Nucleus accumbens (tissue), 56 donors: Measurements from ENCODE around the gene LRRC27.

Experiments used
- DNase-seq, 56 donors: peaks; one replicate each; lab custom pipeline; 2025; lab: John Stamatoyannopoulos, UW

The LRRC27 gene

DNA sequence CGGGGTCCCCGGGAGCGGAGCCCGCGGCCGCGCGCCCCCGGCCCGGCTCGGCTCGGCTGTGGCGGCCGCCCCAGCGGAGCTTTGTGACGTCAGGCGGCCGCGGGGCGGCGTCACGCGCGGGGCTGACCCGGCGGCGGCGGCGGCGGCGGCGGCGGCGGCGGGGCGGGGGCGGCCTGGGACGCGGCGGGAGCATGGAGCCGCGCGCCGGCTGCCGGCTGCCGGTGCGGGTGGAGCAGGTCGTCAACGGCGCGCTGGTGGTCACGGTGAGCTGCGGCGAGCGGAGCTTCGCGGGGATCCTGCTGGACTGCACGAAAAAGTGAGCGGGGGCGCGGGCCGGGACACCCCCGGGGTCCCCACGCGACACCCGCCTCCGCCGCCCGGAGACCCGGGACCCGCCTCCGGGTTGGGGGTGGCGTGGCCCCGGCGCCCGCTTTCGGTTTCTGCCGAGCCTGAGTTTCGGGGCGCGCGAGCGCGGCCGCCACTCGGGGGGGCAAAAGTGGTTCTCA is 65.1 kb downstream of the LRRC27 start, which contains the start of gene PWWP2B:
Gene PWWP2B (plus strand): TSS at position 165 of the 506 bp plus-strand sequence. CDS start 27 bp downstream, at position 192.
- peak in 6 of 56 donors; percentile 16 to 48 (median 38) for DNase-seq

DNA sequence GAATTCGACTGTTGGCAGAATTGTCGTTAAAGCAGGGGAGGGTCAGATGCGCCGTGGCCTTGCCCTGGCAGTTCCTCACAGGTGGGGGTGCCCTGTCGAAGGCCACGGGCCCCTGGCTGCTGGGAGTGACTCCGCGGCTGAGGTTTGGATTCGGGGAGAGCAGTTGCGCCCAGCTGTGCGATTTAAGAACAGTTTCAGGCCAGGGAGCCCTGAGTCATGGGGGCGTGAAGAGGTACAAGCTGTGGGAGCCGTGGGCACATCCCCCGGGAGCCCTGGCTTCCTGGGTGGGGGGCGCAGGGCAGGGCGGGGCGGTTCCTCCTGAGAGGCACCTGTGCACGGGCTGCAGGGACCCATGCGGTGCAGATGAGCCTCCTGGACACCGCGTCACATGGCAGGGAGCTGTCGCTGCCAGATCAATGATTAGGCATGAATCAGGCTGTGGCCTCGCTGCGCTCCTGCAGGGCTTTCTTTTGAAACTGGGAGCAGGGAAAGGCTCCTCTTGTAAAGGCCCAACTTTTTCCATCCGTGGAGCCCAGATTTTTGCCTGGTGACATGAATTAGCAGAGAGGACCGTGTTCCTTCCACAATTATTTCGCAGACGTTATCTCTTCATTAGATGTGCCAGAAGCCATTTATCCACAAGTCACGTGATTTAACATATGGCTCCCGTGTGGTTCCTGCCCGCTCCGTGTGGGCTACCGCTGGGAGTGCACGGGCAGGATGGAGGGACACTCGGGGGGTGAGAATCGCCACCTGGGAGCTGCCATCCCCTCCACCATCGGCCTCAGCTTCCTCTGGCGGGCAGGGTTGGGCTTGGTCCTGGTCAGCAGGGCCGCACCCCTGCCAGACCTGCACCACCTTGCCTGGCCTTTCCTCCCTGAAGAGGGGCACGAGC is 65.9 kb downstream of the LRRC27 start:
- DNase-seq: peak in 5 of 56 donors; percentile 30 to 59 (median 50)

DNA sequence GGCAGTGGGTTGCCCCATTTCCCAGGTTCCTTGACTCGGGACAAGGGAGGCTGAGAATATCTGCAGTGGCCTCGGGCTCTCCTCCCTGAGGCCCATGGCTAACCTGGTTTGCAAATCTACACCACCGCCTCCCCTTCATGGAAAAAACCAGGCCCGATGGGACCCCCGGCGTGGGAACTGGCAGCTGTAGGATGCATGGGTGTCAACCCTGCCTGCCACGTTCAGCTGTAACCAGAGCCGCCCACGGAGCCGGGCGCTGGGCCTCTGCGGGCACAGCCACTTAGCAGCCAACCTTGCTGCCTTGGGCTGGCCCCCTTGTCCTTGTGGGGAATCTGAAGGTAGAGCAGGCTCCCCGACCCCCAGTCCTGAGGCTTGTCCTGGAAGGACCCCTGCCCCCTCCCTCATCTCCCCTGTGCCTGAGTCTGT is 66.6 kb downstream of the LRRC27 start:
- no peak for DNase-seq

GRCh38 chr10:132399117-132400035 is 67.4 kb downstream of the LRRC27 start:
- peak in 27 of 56 donors; percentile 24 to 82 (median 58) for DNase-seq

DNA sequence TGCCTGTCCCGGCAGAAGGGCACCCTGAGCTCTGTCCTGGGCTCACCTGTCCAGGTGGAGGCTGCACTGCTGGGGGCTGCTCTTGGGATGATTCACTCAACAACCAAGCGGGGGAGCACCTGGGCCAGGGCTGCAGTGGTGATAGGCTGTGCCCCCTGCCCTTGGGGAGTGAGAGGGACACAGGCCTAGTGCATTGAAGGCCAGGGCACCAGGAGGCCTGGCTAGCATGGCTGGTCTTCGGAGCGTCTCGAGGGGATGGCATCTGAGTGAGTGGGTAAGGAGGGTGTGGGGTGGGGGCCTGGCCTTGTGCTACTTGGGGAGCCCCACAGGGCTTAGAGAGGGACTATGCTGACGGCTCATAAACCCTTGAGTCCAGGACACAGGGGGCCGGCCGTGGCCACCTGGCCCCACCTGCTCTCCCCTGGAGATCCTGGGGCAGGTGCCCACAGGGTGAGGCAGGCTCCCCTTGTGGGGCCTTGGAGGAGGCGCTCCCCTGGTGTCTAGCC is 68.1 kb downstream of the LRRC27 start:
- no peak for DNase-seq

DNA sequence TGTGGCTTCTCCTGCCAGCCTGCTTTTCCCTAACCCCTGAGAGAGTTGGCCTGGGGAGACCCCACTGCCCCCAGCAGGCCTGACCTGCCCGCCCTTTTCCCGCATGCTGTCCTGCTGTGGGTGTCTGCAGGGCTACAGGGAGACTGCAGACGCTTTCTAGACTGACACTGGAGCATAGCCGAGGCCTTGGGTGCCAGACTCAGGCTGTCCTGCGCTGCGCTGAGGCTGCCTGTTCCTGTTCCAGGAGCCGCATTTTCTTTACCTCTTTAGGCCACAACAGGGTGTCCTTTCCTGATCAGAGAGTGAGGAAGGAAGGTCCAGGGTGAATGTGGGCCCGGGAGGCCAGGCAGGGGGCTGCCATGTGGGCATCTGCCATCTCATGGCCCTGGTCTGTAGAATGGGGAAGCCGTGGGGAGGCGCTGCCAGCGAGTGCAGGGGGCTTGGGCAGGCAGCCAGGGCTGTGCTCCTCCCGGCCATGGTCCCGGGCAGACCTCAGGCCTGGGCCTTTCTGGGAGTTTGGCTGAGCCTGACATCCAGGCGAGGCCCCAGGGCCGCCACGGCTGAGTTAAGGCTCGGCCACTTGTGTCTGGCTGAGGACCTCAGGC is 68.7 kb downstream of the LRRC27 start:
- DNase-seq: no peak

- no peak for DNase-seq
Measured at GRCh38 chr10:132401401-132402118, 69.6 kb downstream of the LRRC27 start.

DNA sequence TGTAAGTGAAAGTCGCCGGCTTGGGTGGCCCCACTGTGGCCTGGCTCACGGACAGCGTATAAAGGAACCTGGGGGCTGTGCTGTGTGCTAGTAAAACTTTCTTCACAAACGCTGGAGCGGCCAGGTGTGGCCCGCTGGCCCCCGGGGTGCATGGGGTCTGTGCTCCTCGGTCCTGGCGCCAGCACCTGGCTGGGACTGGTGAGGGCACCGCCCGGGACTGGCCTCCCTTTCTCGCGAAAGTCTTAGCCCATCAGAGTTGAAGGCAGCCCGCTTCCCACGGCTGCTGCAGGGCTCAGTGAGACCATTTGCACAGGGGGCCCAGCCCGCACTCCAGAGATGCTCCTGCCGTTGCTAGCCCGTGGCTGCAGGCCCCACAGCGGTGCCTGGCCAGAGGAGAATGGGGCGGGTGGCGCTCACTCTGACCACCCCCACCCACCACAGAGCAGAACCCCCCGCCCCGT is 70.8 kb downstream of the LRRC27 start:
- DNase-seq: no peak

- DNase-seq: no peak
Measured at GRCh38 chr10:132403511-132404168, 71.6 kb downstream of the LRRC27 start.

DNA sequence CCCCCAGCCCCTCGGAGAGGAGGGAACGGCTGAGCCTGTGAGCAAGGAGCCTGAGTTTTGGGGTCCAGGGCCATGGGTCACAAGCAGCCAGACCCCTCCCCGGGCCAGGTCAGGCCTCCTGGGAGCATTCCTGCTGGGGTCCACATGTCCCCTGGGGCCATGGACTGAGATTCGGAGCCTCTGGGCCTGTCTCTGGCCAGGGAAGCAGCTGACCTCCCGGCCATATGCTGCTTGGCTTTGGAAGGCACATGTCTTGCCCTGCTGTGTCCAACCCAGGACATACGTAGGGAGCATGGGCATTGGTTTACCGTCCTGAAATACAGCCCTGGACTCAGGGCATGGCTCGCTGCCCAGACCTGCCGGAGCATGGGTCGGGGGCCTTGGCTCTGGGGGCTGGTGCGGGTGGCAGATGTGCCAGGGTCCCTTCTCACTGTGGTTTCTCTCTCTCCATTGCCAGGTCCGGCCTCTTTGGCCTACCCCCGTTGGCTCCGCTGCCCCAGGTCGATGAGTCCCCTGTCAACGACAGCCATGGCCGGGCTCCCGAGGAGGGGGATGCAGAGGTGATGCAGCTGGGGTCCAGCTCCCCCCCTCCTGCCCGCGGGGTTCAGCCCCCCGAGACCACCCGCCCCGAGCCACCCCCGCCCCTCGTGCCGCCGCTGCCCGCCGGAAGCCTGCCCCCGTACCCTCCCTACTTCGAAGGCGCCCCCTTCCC is 72.3 kb downstream of the LRRC27 start:
- DNase-seq: no peak

GRCh38 chr10:132404911-132405462 is 73.0 kb downstream of the LRRC27 start:
- no peak for DNase-seq

DNA sequence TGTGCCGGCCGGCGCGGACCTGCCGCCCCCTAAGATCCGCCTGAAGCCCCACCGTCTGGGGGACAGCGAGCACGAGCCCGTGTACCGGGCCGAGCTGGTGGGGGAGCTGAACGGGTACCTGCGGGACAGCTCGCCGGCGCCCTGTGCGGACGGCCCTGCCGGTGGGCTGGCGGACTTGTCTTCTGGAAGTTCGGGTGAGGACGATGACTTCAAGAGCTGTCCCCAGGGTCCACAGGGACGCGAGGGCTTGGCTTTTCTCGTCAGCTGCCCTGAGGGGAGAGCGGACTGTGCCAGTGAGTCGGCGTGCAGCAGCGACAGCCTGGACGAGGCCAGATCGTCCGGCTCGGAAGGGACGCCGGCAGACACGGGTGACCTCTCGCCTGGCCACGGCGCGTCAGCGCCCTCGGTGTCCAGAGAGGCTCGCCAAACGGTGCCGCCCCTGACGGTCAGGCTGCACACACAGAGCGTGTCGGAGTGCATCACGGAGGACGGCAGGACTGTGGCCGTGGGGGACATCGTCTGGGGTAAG is 73.5 kb downstream of the LRRC27 start:
- no peak for DNase-seq

- DNase-seq: no peak
Measured at GRCh38 chr10:132406181-132406580, 74.2 kb downstream of the LRRC27 start.

- DNase-seq: no peak
Measured at GRCh38 chr10:132406750-132407149, 74.8 kb downstream of the LRRC27 start.

GRCh38 chr10:132407243-132407746 is 75.3 kb downstream of the LRRC27 start:
- DNase-seq: no peak

- DNase-seq: peak in 3 of 56 donors; percentile 28 to 41 (median 29)
Measured at GRCh38 chr10:132407846-132408278, 75.9 kb downstream of the LRRC27 start.

GRCh38 chr10:132408367-132408781 is 76.4 kb downstream of the LRRC27 start:
- DNase-seq: peak in 2 of 56 donors; percentile 34 to 44
